ENCODE data around the gene SEPSECS.
"Not testable (repeated sequence)": the region's sequence is repeated elsewhere in the genome, so short reads cannot be mapped to it uniquely, and the experiment has no call there.

Gene SEPSECS

DNA sequence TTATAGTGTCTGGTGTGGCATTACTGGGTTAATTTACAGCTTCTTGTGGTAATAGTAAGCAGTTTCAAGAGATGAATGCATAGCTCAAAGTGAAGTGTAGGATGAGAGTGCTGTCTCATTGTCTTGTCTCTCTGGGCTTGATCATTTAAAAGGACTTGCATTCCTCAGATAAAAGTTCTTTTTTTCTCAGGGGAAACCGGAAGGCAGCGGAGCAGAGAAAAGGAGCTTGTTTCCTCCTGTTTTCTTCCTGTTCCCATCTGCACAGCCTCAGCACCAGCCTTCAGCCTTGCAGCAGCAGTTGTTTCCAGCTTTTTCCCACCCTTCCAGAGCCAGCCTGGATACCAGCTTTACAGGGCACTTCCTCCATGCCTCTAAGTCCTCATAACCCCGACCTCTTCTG lies 68.1 kb downstream of the SEPSECS start:
- TF ChIP-seq, protein P1, sequence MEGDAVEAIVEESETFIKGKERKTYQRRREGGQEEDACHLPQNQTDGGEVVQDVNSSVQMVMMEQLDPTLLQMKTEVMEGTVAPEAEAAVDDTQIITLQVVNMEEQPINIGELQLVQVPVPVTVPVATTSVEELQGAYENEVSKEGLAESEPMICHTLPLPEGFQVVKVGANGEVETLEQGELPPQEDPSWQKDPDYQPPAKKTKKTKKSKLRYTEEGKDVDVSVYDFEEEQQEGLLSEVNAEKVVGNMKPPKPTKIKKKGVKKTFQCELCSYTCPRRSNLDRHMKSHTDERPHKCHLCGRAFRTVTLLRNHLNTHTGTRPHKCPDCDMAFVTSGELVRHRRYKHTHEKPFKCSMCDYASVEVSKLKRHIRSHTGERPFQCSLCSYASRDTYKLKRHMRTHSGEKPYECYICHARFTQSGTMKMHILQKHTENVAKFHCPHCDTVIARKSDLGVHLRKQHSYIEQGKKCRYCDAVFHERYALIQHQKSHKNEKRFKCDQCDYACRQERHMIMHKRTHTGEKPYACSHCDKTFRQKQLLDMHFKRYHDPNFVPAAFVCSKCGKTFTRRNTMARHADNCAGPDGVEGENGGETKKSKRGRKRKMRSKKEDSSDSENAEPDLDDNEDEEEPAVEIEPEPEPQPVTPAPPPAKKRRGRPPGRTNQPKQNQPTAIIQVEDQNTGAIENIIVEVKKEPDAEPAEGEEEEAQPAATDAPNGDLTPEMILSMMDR (IDR thresholded peaks at IDR 0.05; ENCODE audit: extremely low read depth, insufficient read depth, missing control alignments) = no peak
- no peak for DNase-seq (ENCODE audit: low spot score)
- in situ Hi-C loops (cut with MboI; ENCODE audit: low pct_unique_long_range_greater_than_20kb, low sequenced_read_pairs, unreplicated experiment) = no loop called here

DNA sequence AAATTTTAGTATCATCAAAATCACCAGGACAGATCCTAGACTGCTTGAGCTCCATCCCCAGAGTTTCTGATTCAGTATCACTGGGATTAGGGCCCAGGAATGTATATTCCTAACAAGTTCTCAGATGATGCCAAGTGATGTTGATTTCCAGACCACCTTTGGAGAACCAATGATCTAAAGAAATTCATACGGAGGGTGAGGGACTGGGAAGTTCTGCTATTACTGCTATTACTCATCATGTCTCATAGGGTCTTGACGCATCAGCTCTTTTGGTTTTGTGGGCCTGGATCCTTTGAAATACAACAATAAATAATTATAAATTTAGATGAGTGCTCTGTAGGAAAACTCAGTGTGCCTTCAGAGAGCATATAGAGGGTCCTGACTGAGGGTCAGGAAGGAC lies 69.7 kb downstream of the SEPSECS start:
- in situ Hi-C loops (cut with MboI; ENCODE audit: low pct_unique_long_range_greater_than_20kb, low sequenced_read_pairs, unreplicated experiment) = no loop called here
- no peak for DNase-seq (ENCODE audit: low spot score)

DNA sequence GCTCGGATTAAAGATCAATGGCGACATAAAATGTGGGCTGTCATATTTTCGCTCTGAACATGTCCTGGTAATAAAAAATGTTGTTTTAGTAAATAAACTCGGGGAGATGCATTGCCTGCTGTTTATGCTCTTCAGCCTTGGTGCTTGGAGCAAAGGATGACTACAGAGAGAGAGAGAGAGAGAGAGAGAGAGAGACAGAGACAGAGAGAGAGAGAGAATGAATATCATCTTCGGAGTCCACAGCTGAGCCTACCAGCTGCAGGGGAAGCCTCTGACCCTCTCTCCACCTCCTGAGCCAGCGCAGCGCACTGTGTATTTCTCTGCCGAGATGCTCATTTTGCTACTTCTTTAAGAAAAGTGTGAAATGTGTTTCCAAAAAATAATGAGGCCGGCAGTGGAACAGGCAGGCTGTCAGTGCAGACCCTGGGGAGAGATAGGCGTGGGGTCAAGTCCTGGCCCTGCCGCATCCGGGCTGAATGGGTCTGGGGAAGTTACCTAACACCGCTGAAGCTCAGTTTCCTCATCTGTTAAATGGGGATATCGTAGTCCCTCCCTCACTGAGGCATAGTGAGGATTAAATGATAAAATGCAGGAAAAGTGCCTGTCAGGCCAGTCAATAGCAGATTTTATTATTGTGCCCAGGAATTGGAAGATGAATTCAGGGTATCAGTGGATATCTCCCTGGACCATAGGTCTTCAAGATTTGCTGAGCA lies 71.0 kb downstream of the SEPSECS start:
- no peak for DNase-seq (ENCODE audit: low spot score)
- TF ChIP-seq, protein P1 (IDR thresholded peaks at IDR 0.05; ENCODE audit: extremely low read depth, insufficient read depth, missing control alignments) = no peak
- in situ Hi-C loops (cut with MboI; ENCODE audit: low pct_unique_long_range_greater_than_20kb, low sequenced_read_pairs, unreplicated experiment) = no loop called here

More for the DNA sequence above, 69.7 kb downstream of the SEPSECS start:
- TF ChIP-seq, protein P1 (IDR thresholded peaks at IDR 0.05; ENCODE audit: extremely low read depth, insufficient read depth, missing control alignments) = no peak

DNA sequence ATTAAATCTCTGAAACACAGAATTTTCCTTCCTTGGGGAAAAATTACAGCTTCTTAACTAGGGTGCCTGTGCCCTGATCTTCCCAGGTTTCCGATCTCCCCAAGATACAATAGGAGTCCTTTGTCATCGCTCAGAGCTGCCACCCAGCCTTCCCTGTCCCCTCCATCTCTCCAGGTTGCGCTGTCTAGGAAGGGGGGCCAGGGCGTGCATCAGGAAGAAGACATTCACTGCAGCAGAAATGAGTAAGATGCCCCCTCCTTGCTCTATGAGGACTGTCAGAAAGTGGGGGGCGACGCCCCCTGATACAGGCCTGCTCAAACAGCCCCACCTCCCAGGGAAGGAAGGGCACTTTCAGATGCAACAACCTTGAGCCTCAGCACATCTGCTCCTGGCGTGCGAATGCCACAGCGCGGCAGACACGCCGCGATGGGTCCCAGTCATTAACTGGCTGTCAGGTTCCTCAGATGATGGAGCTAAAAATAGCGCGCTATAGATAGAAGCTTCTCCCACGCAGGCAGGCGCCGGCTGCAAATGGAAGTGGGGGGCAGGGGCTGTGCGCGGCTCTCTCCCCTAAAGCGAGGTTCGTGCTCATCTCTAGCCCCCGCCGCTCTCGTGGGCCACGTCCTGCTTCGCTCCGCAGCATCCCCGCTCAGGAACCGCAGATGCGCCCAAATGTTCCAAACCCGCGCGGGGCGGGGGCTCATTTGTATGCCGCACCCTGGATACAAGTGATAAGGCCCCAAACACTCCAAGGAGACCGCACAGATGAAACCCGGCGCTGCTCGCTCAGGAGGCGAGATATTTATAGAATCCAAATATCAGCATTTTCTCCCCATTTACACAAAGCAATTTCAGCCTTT lies 71.9 kb downstream of the SEPSECS start:
- peak; percentile 33 for DNase-seq (ENCODE audit: low spot score)
- TF ChIP-seq, protein P1 (IDR thresholded peaks at IDR 0.05; ENCODE audit: extremely low read depth, insufficient read depth, missing control alignments) = no peak
- in situ Hi-C loops (cut with MboI; ENCODE audit: low pct_unique_long_range_greater_than_20kb, low sequenced_read_pairs, unreplicated experiment) = no loop called here

DNA sequence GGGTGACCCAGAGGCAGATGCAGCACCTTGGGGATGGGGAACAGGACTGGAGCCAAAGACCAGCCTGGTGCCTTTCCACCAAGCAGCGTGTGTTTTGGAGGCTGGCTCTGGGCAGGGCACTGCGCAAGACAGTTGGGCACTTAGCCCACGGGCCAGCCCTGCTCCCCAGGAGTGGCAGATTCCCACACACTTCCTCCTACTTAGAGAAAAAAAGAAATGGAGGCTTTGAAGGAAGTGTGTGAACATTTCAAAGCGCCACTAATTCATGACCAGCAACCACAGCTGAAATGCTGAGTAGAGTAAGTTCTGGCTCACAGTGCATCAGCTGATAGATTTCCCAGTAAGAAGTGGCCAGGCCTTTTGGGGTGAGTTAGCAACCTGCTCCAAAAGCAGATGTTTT lies 74.6 kb downstream of the SEPSECS start:
- in situ Hi-C loops (cut with MboI; ENCODE audit: low pct_unique_long_range_greater_than_20kb, low sequenced_read_pairs, unreplicated experiment) = no loop called here
- TF ChIP-seq, protein P1 (IDR thresholded peaks at IDR 0.05; ENCODE audit: extremely low read depth, insufficient read depth, missing control alignments) = no peak
- no peak for DNase-seq (ENCODE audit: low spot score)

DNA sequence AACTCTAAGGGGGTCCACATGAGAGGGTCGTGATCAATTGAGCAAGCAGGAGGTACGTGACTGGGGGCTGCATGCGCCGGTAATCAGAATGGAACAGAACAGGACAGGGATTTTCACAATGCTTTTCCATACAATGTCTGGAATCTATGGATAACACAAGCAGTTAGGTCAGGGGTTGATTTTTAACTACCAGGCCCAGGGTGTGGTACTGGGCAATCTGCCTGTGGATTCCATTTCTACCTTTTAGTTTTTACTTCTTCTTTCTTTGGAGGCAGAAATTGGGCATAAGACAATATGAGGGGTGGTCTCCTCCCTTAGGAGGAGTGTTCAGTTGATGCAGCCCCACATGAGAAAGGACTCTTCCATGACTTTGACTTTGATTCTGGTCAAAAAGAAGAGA lies 76.8 kb downstream of the SEPSECS start:
- in situ Hi-C loops (cut with MboI; ENCODE audit: low pct_unique_long_range_greater_than_20kb, low sequenced_read_pairs, unreplicated experiment); DNase-seq (ENCODE audit: low spot score): not testable (repeated sequence)

Measured in GM13977 (cell line).